Measurements from ENCODE around the gene SCN4B. TPM values are rescaled to one million over a fixed set of nuclear protein-coding genes. Genes with fewer than 3 reads are reported as not detected.

The SCN4B gene
- total and polyA plus RNA-seq, 10 of the 15 experiments (the other 5 are each of a cell fraction or from before 2014, with no cell fraction given): 0.01 to 0.49 (median 0.04) TPM; not detected in 5

- no peak overlapping the region for H3K27ac ChIP-seq (ENCODE audit: control insufficient read depth, insufficient read depth)
- no peaks in the 10 kb centered on the region for H3K36me3 ChIP-seq (ENCODE audit: control insufficient read depth in 2 of 2, insufficient read depth in 2 of 2, low read length in 1 of 2)
- H3K4me2 ChIP-seq (ENCODE audit: control insufficient read depth, insufficient read depth): no peak overlapping the region
- POLR2A ChIA-PET: no interaction called here
- ATAC-seq: no peak; the same call in 2 of the 3 replicates
- no peaks in the 10 kb centered on the region for H3K79me2 ChIP-seq (ENCODE audit: control insufficient read depth, insufficient read depth, low read length)
- SMC1A ChIA-PET (ENCODE audit: uncharacterized antibody, unreplicated experiment): interaction anchor here (0.5 kb wide), 1 partner anchor 76 kb away, joined by 5 read pairs; no protein-coding TSS in a partner anchor
- H3K27me3 ChIP-seq (replicated peaks in 1 of 2; ENCODE audit: control insufficient read depth in 2 of 2, insufficient read depth in 2 of 2, low read length in 1 of 2): peaks cover 22 to 32% of the 10 kb centered on the region in 2 experiments
- RAD21 ChIA-PET (ENCODE audit: unreplicated experiment): interaction anchor here (0.9 kb wide), 1 partner anchor 20 kb away, joined by 4 read pairs; no protein-coding TSS in a partner anchor
- no TSS peak for BruUV-seq (replicated peaks)
- 15% methylated on average over 5 of the region's 5 CpGs for WGBS (ENCODE audit: insufficient coverage, insufficient replicate concordance, low lambda C conversion rate, missing lambda C conversion rate)
- no peak overlapping the region for H3K4me3 ChIP-seq
- in situ Hi-C loops (cut with MboI): no loop called here
- CTCF ChIA-PET: interaction anchor here (1.3 kb wide), 1 partner anchor 20 kb away, joined by 3 read pairs; no protein-coding TSS in a partner anchor
- no peaks in the 10 kb centered on the region for H3K4me1 ChIP-seq (ENCODE audit: control insufficient read depth, insufficient read depth, low read length)
- no peak overlapping the region for H2AFZ ChIP-seq (ENCODE audit: control insufficient read depth, low read depth, low read length)
- no peak overlapping the region for H3K9ac ChIP-seq (ENCODE audit: control insufficient read depth, insufficient read depth, low read length)
- no peaks in the 10 kb centered on the region for H3K9me3 ChIP-seq (replicated peaks; ENCODE audit: control insufficient read depth, insufficient read depth, low read length)
- no peak for DNase-seq (ENCODE audit: low read depth, low spot score)
- FAIRE-seq: no peak
- H4K20me1 ChIP-seq (ENCODE audit: control insufficient read depth, insufficient read depth): no peaks in the 10 kb centered on the region
- intact Hi-C loops (cut with micrococcal nuclease; ENCODE audit: unreplicated experiment): no loop called here
- no peak for TF ChIP-seq POLR2AphosphoS2 (IDR thresholded peaks at IDR 0.05; ENCODE audit: low read depth, low read length)
- TF ChIP-seq POLR2AphosphoS5 (IDR thresholded peaks at IDR 0.05; ENCODE audit: low read length): no peak
- no peak for TF ChIP-seq REST (IDR thresholded peaks at IDR 0.05; ENCODE audit: low read depth, low read length)
- TF ChIP-seq SREBF1 (IDR thresholded peaks at IDR 0.05; ENCODE audit: low read length): no peak
- no peak for TF ChIP-seq CUX1 (IDR thresholded peaks at IDR 0.05; ENCODE audit: insufficient replicate concordance, low read depth, low read length)
- TF ChIP-seq NR2F1 (conservative IDR thresholded peaks at IDR 0.05): no peak
- no peak for TF ChIP-seq RAD51 (IDR thresholded peaks at IDR 0.05)
- TF ChIP-seq GATAD2B (conservative IDR thresholded peaks at IDR 0.05; ENCODE audit: low read depth): no peak
- no peak for TF ChIP-seq MLLT1 (IDR thresholded peaks at IDR 0.05)
- no peak for TF ChIP-seq ELK1 (IDR thresholded peaks at IDR 0.05; ENCODE audit: low read depth, low read length)
- no peak for TF ChIP-seq CEBPB (IDR thresholded peaks at IDR 0.05; ENCODE audit: borderline replicate concordance in 1 of 2, low read depth in 2 of 2, low read length in 2 of 2)
- TF ChIP-seq FOS (IDR thresholded peaks at IDR 0.05; ENCODE audit: borderline replicate concordance, extremely low read depth, insufficient read length): no peak
- no peak for TF ChIP-seq NRF1 (conservative IDR thresholded peaks at IDR 0.05; ENCODE audit: low read depth, low read length)
These were observed 1.2 kb downstream of the SCN4B start for GRCh38 chr11:118151431-118151830.

Data from GM12878 (cell line).